Limb (tissue), 2 donors: ENCODE results near the gene CTSO.
"Not testable (repeated sequence)": the region's sequence is repeated elsewhere in the genome, so short reads cannot be mapped to it uniquely, and the experiment has no call there.

Experiments used
- DNase-seq, 2 donors: peaks; one replicate each; pipeline ENCODE4 v3.0.0-alpha.2; 2016; ENCODE audit errors: extremely low spot score in 2 of 2

CTSO gene

DNA sequence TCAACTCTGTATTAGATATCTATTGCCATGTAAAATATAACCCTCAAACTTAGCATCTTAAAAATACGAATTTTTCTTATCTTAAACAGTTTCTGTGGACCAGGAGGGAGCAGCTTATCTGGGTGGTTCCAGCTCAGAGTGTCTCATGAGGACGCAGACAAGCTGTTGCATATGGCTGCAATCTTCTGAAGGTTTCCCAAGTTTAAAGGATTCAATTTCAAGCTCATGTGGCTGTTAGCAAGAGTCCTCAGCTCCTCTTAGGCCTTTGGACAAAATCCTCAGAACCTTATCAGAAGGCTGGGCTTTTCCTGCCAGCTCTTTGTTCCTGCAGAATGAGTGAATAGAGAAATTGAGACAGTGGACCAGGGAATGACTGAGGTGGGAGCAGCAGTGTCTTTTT, 2.8 kb upstream of the CTSO start:
- no peak for DNase-seq

DNA sequence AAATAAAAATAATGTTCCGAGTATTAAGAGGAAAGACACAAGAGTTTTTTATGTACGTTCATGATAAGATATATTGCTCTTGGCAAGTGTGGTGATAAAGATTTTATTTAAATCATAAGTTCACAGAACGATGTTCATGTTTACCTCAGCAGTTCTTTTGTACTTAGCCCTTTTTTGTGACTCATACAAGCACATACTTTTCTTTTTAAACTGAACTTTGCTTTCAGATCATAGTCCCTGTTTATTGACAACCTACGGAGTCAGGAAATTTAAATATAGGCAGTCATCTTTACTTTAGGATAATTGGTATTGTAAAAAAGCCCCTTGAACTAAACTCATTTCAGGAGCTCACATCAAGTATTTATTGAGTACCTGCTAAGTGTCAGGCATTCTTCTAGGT, 1.3 kb upstream of the CTSO start:
- DNase-seq = no peak

DNA sequence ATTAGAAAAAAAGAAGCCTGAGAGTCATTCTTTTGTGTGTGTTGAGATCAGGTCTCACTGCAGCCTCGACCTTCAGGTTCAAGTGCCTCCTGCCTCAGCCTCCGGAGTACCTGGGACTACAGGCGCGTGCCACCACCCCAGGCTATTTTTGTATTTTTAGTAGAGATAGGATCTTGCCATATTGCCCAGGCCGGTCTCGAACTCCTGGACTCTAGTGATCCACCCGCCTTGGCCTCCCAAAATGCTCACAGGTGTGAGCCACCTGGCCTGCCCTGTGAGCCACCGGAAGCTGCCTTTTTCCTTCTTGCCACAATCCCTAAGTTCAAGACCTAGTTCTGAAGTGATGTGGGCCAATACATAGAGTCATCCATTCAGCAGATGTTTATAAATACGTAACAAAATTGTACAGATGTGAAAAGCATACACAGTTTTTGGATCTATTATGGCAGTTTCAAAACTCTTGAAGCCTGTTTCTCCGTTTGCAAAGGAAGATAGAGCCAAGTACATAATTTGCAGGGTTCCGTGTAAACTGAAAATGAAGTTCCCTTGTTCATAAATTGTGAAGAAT, 536 bp upstream of the CTSO start:
- no peak for DNase-seq

DNA sequence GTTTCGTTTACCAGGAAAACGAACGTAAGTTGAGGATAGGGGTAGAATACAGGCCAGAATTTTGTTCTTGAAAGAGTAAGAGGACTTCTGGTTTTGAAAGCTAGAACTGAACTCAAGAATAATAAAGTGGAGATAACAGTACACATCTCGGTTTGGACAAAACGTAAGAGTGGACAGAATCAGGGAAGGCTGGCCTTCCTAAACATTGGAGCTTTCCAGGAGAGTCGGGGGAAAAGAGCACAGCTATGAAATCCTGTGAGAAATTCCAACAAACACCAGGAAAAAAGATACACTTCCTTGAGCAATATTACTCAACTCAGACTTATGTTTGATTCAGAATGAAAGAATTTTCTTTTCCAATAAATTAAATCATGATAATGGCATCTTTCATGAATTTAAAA, 1.2 kb downstream of the CTSO start:
- DNase-seq = no peak

DNA sequence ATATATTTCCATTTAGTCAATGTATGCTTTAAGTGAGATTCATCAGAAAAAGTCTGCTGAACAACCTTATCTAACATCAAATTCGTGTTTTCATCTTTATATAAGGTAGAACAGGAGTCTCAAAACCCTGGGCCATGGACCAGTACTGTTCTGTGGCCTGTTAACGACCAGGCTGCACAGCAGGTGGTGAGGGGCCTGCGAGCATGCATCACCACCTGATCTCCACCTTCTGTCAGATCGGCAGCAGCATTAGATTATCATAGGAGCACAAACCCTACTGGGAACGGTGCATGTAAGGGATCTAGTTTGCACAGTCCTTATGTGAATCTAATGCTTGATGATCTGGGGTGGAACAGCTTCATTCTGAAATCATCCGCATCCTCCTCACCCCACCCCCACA, 3.2 kb downstream of the CTSO start:
- DNase-seq = no peak

DNA sequence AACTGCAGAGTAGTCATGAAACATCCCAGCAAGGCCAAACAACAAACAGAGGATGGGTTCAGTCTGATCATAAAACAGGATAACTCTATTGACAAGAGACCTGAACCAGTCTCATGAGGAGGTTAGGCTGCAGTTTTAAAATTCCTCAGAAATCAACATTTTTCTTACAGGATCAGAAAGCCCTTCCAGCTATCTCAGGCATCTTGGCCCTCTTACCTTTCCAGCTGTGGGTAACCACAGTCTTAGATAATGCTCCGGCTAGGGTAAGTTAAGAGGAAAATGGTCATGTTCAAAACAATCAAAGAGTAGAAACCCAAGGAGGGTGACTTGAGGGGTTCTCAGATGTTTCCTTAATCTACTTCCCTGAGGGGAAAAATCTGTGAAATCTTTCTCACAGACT, 5.1 kb downstream of the CTSO start:
- DNase-seq = no peak

DNA sequence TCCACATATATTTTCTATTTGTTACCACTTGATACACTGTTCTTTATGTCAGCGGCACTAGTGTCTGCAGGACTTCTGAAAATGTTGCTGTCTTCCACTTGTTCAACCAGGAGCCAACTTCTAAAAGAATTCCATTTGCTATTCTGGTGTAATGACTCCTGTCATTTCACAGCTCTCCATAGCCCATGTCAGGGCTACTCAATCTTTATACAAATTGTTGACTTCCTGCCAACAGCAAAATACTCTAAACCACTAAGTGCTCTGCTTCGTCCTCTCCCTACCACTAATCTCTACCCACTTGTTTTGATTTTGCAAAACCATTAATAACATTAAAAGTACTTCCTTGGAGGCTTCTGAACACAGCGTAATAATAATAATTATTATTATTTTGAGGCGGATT, 7.2 kb downstream of the CTSO start:
- DNase-seq = no peak

DNA sequence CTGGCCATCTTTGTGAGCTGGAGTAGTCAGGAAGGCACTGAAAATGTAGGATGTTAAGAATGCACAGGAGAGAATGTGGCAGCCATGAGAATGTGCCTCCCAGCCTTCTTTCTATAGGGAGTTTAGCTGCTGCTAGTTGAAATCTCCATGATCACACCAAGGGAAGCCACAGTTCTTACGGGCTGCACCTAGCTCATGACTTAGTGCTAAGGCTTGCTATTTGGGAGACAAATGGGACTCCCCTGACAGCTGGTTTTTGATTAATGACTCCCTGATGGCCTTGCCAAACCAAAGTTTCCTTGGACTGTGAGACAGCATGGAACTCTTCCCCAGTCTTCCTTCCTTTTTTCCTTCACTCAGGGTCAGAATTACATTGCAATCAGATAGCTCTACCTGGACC, 9.2 kb downstream of the CTSO start:
- DNase-seq = no peak

DNA sequence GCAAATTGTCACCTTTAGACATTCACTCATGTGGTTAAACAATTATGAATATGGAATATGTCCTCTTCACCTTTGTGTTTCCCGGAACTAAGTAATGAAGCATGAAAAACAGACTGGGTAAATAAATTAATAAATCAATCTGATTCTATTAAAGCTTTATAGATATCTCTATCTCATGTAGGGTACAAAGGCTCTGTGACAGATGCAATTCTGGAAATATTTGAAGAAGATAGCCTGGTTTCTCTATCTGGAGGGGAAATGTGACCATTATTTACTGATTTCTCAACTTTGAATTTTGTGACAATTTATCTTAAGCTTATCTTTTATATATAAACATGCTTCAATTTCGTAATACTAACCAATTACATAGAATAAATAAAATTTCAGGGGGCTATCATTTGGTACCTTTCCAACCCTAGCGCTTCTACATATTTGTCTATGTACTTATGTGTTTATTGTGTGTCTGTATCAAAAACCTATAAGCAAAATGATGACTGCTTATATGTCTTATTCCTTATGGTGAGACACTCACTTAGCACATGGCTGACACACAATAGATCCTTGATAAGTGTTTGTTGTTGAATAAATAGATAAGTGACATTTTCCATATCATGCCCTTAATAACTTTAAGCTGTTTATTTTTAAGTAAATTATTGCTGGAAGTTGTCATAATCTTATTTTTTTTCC, 9.9 kb downstream of the CTSO start:
- no peak for DNase-seq

DNA sequence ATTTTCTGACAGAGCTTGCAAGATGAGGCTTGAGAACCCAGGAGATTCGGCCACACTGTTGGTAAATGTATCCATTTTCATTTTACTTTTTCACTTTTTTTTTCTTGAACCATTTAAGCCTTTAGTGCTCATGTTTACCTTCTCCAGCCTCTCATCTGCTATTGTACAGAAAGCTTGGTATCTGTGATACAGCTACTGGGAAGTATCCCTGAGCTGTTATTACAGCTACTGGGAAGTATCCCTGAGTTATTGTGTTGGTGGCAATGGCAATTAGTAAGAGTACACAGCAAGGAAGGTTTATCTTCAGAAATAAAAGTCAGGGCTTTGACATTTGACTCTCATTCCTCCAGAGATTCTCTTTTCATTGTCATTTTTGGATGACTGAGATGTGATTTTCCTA, 11.8 kb downstream of the CTSO start:
- no peak for DNase-seq

DNA sequence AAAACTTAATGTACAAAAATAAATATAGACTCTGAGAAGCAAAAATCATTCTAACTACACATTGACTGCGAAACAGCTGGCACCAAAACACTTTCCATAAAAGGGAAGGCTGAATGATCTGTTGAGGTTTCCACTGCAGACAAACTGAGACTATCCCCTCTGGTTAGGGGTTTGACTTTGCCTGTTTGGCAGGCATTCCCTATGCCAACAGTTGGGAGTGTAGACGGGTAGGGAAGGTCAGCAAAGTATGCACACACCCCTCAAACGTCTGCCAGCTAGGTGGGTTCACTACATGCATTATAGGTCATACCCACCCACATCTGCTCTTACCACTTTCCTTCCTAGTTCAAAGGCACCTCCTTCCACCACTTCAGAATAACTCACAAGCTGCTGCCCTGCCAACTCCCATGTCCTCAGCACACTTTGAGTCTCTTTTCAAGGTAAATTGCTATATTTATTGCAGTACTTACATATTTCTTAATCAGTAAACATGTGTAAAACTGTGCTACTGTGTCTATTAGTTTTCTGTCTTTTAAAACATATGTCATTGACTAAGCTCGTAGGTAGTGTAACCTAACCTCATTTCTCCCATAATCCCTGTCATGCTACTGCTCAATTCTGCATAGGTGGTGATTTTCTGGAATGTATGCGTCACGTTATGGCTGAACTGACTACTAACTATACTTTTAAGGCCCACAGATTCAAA, 12.4 kb downstream of the CTSO start:
- DNase-seq = no peak

DNA sequence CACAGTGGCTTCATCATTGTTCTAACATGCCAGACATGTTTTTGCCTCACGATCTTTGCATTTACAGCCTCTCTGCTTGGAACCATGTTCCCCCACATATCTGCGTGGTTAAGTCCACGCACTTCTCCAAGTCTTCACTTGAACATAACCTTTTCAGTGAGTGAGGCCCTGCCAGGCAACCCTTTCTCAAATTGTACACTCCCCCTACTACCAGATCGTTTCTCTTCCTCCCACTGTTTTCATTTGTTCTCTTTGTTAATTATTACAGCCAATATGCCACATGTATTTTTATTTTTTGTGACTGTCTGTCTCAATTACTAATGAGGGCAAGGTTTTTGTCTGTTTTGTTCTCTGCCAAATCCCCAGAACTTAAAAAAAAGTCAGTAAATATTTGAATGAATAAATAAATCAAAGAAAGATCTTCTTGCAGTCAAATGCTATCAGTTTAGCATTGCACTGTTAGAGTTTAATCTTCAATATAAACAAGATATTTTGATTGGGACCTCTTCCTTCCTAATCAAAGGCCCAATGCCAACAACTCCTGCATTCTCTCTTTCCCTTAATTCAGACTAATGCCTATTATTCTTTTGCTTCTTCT, 18.2 kb downstream of the CTSO start:
- no peak for DNase-seq

DNA sequence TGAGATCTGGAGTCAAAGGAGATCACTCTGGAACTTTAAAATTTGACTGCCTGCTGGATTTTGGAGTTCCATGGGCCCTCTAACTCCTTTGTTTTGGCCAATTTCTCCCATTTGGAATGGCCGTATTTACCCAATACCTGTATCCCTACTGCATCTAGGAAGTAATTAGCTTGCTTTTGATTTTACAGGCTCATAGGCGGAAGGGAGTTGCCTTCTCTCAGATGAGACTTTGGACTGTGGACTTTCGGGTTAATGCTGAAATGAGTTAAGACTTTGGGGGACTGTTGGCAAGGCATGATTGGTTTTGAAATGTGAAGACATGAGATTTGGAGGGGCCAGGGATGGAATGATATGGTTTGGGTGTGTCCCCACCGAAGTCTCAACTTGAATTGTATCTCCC, 19.0 kb downstream of the CTSO start:
- not testable (repeated sequence) for DNase-seq

DNA sequence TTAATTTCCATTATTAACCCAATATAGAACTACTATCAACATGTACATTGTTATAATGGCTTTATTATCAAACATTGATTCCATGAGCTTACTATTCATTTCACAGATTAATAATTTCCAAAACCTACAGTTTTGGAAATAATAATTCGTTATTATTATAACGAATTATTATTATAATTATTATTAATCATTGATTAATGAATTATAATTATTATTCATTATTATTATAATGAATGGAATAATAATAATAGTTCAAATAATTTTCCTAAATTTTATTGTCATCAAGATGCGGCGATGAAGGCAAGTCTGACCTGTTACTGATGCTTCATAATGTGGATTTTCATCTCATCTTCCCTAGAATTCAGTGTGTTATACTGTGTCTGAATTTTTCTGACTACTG, 22.0 kb downstream of the CTSO start:
- DNase-seq = no peak

DNA sequence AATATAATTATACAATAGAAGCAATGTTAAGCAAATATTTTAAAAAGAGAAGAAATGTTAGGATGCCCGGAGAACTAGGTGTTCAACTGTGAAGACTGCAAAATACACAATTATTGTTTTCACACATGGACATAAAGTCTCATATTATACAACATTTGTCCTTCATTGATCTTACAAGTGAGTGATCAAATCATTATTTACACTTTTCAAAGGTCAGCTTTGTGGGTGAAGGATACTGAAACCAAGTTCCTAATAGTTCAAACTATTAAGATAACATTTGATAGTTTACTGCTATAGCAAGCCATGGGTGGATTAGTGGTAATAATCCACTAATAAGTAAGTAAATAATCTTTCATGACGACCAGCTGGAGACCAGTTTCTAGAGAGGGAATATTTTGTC, 23.3 kb downstream of the CTSO start:
- no peak for DNase-seq

DNA sequence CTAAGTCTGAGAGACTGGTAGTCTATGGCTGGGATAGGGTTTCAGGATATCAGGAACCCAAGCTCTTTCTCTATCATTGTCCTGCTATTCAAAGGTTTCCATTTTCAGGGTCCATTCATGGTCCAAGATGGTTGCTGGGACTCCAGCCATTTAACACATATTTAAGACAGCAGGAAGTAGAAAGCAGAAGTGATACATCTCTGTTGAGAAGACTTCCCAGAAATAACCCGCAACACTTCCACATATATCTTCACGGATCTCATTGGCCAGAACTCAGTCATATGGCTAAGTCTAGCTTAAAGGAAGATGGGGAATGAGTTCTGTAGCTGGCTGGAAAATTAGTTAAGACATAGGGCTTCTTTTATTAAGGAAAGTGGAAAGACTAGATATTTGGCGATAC, 23.8 kb downstream of the CTSO start:
- DNase-seq = no peak

DNA sequence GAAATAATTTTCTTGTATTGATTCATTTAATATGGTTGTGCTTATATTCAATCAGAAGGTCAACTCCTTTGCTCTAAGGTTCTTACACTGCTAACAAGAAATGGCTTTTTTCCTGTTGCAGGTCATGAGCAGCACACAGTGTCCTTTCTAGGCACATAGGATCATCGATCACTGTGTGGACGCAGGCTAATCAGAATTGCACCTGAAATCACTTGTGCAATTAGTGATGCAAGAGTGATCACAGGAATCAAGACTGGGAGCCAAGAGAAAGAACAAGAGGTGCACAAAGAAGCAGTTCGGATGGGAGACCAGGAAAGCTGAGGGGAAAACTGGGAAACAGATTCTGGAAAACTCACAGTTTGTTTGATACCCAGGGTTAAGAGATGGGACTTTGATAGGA, 29.0 kb downstream of the CTSO start:
- no peak for DNase-seq

DNA sequence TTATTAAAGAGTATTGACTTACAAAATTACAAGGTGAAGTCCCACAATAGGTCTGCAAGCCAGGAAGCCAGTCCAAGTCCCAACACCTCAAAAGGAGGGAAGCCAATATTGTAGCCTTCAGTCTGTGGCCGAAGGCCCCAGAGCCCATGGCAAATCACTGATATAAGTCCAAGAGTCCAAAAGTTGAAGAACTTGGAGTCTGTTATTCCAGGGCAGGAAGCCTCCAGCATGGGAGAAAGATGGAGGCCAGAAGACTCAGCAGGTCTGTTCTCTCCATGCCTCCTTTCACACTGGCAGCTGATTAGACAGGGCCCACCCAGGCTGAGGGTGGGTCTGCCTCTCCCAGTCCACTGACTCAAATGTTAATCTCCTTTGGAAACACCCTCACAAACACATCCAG, 32.1 kb downstream of the CTSO start:
- DNase-seq = no peak

DNA sequence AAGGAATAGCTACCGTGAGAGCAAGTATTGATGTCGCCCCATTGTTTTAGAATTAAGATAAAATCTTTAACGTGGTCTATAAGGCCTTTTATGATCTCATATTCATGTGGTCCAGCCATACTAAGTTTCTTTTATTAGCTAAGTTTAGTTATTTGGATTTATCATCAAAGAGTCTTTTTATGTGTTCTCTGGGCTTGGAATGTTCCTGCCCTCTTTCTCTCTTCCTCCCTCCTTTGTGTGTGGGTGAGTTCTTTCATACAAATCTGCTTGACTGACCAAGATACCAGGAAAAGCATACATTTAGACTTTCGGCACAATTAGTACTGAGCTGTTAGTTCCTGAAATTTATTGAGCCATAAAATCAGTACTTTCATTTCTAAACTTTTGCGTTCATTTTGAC, 38.9 kb downstream of the CTSO start:
- DNase-seq = no peak

DNA sequence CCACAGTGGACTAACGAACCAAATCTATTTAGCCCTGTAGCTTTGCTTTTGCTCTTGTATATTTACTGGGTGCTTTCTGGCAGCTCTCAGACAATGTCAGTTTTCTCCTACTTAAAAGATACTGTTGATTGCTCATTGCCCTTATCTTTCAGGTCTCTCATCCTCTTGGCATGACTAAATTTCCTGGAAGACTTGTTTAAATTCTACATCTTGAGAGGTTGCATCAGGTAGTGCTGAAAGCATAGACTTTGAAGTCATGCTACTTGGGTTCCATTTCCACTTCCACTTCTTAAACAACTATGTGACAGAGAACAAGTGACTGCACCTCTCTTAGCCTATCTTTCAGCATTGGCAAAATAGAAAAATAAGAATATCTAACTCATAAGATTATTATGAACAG, 41.8 kb downstream of the CTSO start:
- no peak for DNase-seq

DNA sequence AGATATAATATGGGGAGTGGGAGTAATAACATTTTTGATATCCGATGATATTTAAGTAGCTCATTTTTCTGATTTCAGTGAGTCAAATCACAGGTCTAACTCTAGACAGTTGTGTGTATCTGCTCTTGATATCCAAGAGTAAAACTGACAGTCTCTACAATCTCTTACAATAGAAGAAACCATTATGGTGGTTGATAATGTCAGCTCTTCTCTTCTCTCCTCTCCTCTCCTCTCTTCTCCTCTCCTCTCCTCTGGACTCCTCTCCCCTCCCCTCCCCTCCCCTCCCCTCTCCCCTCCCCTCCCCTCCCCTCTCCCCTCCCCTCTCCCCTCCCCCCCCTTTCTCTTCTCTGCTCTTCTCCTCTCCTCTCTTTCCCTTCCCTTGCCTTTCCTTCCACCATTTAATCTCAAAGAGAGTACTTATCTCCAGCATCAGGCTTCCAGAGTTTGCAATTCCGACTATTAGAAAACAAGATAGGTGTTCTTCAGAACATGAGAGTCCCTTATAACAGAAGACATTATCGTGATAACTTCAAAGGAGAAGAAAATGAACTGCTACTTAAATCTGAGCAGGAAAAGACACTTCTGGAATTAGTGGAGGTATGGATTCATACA, 43.9 kb downstream of the CTSO start:
- no peak for DNase-seq
